GM12873 (cell line): ENCODE data around the gene LIX1L.

Source experiments
- TF ChIP-seq, protein P1 (sequence below): IDR thresholded peaks from 2 replicates; pipeline ENCODE4 v1.5.1; 2012; ENCODE audit warnings: low read depth, mild to moderate bottlenecking, moderate library complexity, low read length, control low read depth; ENCODE audit not compliant: insufficient read depth; ENCODE audit errors: missing control alignments

Gene LIX1L

DNA sequence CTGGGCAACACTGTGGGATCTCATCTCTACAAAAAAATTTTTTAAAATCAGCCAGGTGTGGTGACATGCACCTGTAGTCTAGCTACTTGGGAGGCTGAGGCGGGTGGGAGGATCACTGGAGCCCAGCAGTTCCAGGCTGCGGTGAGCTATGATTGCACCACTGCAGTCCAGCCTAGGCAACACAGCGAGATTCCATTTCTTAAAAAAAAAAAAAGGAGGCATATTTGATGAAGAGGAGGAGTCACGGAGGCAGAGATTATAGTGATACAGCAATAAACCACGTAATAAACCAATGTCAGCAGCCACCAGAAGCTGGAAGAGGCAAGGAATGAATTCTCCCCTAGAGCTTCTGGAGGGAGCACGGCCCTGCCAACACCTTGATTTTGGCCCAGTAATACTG is 4.0 kb downstream of the LIX1L start:
- TF ChIP-seq, protein P1, sequence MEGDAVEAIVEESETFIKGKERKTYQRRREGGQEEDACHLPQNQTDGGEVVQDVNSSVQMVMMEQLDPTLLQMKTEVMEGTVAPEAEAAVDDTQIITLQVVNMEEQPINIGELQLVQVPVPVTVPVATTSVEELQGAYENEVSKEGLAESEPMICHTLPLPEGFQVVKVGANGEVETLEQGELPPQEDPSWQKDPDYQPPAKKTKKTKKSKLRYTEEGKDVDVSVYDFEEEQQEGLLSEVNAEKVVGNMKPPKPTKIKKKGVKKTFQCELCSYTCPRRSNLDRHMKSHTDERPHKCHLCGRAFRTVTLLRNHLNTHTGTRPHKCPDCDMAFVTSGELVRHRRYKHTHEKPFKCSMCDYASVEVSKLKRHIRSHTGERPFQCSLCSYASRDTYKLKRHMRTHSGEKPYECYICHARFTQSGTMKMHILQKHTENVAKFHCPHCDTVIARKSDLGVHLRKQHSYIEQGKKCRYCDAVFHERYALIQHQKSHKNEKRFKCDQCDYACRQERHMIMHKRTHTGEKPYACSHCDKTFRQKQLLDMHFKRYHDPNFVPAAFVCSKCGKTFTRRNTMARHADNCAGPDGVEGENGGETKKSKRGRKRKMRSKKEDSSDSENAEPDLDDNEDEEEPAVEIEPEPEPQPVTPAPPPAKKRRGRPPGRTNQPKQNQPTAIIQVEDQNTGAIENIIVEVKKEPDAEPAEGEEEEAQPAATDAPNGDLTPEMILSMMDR: no peak

GRCh38 chr1:145952903-145953302 is 4.9 kb downstream of the LIX1L start:
- TF ChIP-seq, protein P1: no peak

DNA sequence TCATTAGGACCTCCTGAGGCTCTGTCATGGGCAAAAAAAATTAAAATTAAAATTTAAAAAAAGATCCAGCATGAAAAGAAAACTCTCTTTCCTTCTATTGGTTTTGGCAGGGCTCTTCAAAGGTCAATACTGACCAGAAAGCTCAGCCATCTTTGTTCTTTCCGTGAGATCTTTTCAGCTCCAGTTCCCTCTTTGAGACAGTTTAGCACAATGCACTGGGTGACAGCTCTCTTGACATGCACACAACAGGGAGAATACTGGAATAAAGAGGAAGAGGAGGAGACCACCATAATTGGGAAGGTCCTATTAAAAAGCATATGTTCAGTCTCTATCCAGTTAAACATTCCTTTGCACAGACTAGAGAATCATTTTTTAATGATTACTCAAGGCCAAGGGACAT is 6.3 kb downstream of the LIX1L start:
- TF ChIP-seq, protein P1: no peak

DNA sequence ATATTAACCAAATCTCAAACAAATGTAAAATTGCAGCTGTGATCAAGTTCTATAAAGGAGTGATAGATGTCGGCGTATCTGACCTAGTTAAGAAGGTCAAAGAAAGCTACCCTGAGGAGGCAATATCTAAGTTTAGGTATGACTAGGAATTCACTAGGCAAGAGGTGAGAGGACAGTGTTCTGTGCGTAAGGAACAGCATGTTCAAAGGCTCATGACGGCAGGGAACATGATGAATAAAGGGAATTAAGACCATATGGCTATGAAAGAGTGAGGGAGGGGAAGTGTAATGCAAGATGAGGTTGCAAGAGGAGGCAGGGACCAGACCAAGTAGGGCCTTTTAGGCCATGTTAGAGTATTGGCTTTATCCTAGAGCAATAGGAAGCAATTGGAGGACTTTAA is 8.6 kb downstream of the LIX1L start:
- TF ChIP-seq, protein P1: no peak

DNA sequence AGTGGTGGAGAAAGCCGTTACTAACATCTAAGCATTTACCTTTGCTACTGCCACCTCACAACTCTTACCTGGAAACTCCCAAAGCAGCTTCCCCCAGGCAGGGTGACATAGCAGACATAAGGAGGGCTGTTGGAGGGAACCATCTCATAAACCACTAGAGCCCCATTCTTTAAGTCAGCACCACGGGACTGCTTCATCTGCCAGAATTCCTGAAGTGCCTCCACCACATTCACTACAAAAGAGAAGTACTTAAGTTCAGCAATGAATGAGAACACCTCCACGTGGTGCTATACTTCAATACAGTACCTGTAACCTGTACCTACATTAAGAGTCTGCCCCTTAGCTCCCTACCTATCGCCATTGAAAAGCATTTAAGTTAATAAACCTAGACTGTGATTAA is 10.3 kb downstream of the LIX1L start:
- TF ChIP-seq, protein P1: no peak

GRCh38 chr1:145946477-145946986 is 11.3 kb downstream of the LIX1L start:
- TF ChIP-seq, protein P1: no peak

DNA sequence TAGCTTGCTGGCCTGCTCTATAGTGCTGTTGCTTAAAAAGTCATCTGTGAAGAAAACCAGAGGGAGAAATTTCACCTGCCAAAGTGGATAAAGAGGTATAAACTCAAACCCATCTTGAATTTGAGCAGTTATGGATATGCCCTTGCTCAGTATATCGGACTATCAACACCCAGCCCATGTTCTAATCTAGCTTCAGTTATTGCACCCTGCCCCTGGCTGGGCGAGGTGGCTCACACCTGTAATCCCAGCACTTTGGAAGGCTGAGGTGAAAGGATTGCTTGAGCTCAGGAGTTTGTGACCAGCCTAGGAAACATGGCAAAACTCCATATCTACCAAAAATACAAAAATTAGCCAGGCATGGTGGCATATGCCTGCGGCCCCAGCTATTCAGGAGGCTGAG is 13.3 kb downstream of the LIX1L start:
- TF ChIP-seq, protein P1: no peak
